NCI-H2171 (cell line): Measurements from ENCODE around the gene KCNMA1.

Experiments
- DNase-seq: peaks from one replicate; lab custom pipeline; 2025; lab: John Stamatoyannopoulos, UW

KCNMA1 gene

DNA sequence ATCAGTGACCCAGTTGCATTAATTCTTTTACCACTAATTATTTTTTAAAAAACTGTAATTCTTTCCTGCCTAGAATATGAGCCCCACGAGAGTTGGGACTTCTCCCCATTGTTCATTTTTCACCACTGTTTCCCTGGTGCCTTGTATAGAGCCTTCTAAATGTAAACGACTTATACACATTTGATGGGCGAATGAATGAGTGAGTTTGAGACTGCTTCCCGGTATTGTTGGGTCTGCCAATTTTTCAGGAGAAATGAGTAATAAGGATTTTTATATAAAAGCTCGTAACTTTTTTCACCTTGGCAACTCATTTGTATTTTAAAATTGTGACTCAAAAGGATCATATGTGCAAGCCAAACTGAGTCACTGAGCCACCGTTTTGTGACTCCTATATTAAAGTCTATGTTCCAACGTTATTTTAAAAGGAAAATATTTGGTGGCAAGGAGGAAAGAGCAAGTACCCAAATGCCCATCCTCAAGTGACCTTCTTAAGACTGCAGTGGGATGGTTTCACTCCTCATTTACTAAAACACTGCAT is 621.3 kb downstream of the KCNMA1 start:
- no peak for DNase-seq

DNA sequence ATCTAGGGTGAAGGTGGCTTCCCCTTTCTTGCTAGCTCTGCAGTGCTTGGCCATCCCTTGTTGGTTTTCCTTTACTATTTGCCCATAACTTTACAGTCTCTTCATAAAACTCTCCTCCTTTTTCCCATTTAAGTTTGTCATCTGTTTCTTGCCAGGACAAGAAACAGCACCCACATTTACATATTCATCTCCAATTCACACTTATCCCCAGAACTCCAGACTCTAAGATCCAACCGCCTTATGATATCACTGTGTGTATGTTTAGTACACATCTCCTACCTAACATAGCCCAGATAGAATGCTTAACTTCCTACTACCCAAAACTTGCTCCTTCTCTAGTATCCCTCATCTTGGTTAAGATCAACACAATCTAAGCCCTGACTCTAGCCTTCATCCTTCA is 622.2 kb downstream of the KCNMA1 start:
- DNase-seq, result no peak

DNA sequence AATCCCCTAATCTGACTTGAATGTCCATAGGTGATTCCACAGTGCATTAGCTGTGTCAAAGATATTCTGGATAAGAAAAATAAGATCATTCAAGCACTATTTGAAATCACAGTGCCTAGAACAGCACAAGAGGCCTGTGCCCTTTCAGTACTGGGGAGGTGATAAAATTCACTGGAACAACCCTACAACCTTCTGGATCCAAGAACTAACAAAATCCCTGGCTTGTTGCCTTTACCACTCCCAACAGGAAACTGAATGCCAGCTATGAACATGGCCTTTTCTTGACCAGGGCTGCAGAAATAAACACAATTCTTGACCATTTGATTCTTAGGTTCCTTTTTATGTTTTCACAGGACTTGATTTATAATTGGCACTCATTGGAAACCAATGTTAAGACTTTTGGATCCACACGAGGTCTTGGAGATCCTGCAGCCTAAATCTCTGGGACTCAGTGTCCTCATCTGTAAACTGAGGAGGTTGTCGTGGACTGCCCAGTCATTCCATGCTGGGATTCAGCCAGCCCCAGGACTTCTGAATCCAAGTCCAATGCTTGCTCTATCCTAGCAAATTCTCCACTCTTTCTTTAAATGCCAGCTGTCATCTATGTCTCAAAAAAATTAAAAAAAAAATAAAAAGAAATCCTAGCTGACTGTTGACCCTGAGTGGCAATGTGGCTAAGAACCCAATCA is 624.7 kb downstream of the KCNMA1 start:
- no peak for DNase-seq

DNA sequence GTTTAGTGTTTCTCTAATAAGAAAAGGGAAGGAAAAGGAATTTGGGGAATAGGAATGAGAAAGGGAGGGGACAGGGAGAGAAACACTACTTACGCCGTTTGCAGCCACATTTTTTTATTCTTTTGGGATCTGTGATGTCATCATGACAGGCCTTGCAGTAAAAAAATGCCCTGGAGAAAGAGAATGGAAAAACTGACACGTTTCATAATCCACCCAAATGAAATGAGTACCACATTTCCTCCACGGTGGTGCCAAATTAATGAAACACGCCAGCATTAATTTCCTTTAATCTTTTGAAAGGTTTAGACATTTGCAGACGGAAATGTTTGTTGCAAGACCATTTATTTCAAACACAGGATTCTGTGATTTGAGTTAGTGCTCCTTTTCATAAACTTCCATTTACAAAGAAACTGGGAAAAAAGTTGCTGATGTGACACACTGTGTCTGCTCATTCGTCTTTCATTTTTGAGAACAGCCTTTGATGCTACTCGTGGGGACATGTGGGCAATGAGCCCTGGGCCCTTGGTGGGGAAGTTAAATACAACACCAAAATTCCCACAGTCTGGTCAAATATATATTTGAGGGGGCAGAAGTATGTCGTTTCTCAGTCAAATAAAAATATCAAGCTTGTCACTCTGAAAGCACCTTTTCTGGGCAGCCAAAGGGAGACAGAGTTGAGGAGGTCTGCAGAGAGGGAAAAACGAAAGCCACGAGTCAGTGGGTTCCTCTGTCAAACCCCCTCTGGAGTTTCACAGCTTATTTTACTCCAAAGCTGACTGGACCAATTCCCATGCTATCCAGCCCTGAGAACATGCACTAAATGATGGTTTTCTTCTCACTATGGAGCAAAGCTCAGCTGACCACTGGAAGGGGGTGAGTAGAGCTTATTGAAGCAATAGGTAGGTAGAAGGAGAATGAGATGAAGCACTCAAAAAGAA is 625.5 kb downstream of the KCNMA1 start:
- no peak for DNase-seq

DNA sequence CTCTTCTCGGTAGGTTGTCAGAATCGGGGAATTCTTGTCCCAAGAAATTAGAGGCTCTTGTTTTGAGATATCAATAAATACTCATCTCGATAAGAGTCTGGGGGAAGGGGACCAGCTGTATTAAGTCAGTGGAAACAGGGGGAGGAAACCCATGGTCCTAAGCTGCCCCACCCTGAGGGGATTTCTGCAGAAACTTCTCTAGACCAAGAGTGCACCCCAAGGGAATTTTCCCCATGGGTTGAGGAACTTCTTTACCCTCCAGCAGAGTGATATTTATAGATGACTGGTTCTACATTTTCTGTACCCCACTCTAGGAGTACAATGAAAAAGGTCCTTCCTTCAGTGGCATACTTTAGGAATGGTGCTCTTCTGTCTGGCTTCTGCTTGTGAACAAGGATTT is 627.2 kb downstream of the KCNMA1 start:
- DNase-seq, result no peak

DNA sequence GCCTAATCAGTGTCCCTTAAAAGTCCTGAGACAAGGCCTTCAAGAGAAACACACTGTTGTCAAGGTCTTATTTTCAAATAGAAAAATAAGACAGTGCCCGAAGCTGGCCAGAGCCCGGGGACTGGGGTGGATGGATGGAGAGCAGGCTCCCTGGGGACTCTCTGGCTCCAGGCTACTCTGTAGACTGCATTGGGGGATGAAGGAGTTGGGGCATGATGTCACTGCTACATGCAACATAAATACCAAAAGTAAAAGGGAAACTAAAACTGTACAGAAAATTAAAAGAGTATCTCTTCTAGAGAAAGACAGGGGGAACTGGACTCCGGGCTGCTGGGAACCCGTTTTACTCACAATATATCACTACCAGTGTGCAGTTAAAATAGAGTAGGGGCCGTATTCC is 629.8 kb downstream of the KCNMA1 start:
- no peak for DNase-seq

DNA sequence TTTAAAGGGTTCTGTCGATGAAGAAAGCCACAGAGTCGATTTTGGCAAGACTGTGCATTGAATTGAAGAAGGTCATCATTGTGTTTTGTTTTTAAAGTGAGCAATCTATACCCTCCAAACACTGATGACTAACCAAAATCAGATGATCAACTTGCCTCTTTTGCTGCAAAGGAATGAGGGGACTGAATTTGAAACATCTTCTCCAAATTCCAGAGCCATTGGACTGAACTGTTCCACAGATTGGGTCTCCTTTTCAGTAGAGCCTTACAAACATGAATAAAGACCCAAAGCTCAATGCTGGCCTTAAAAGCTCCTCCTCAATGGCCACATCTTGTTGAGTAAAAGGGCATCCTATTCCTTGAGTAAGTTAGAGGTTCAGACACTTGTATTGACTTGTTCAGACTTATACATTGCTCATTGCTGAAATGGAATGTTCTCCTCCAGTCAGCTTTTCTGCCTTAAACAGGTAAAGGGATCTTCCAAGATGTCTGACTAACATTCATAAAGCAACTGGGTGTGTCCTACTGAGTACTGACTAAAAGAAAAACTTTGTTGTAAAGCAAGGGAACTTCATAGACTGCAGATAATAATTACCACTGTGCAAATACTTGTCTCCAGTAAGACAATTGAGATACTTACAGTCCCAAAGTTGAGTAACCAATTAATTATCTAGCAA is 630.6 kb downstream of the KCNMA1 start:
- DNase-seq, result no peak

DNA sequence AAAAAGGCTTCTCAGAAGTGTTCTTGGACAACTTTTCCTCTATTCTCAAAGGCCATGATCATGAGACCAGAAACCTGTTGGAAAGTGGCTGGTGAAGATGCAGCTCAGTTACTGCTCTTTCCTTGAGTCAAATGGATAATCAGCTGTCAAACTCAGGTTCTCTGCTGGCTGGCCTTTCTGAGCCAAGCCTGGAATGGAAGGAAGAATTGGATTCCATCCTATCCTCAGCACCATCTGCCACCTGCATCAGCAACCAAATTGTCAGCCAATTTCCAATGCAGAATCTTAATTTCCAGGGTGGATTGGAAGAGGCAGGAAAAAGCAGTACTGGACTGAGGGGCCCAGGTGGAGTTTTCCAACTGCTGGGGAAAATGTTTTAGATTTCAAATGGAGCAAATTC is 631.7 kb downstream of the KCNMA1 start:
- DNase-seq, result no peak

DNA sequence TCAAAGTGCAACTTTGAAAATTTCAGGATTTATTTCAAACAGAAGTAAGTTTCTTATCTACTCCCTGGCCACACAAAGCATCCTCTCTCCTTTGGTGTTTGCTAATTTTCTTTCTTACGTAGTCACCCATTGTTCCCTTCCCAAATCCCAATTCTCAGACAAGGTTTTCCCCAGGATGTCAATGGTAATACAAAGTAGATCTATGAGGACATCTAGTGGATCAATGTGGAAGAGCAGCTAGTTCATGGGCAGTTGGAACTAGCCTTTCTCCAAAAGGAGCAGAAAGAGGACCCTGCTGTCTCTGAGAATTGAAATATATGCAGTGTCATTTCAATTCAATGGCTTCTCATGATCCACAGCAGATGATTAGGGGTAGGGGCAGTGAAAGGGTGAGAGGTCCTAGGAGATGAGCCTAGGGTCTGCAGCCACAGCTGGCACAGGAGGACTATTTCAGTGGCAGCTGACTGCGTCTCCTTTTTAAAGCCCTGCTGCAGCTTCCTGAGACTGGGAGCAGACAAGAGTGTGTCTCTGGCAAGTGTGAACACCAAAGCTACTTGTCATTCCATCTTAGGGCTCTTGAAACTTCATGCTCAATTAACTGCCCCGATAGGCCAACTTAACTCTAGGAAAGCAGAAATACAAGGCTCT is 632.6 kb downstream of the KCNMA1 start:
- DNase-seq, result peak; percentile 25

DNA sequence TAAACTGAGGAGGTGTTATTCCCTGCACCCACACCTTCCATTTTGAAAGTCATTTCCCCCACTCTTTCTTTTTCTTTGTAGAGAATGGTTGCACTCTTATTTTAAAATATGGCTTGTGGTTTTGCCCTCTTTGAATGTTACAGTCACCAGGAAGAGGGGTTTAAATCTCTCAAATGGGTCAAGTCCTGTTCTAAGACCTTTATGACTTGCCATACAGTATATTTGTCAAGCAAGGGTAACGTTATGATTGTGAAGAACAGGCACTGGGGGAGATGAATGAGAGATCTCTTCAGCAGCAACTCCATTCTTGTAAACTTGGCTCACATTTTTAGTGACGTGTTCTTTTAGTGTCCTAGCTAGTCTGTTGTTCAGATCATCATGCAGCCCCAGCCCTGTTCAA is 634.7 kb downstream of the KCNMA1 start:
- DNase-seq, result no peak

DNA sequence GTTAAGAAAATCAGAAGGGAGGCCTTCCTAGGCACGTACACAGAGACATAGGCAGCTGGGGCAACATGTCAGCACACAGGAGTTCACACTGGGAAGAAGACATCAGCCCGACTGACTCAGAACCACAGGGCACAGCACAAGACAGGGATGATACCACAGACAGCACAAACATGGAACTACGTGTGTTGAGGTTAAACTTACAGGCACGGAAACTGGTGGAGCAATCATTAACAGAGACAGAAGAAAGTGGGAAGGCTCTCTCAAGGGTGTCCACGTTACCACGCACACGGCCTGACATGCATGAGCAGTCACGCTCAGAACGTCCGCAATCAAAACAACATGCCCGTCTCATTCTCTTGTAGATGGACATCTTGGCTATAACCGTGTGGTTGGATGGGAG is 636.4 kb downstream of the KCNMA1 start:
- no peak for DNase-seq

DNA sequence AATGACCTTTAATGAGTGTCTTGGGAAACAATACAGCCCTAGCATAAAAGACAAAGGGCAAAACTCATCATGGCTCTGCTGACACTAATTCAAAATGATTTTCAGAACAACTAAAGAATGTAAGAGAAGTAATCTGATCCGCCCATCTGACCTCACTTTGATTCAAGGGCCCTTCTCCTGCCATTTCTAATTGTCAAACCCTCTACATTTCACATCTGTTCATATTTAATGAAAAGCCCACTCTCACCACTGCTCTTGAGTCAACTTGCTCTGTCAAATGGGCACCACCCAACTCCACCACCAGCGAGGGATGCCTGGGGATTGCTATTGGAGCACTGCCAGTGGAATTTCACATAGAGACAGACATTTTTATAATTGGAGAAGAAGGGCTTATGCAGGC is 639.2 kb downstream of the KCNMA1 start:
- peak; percentile 15 for DNase-seq

DNA sequence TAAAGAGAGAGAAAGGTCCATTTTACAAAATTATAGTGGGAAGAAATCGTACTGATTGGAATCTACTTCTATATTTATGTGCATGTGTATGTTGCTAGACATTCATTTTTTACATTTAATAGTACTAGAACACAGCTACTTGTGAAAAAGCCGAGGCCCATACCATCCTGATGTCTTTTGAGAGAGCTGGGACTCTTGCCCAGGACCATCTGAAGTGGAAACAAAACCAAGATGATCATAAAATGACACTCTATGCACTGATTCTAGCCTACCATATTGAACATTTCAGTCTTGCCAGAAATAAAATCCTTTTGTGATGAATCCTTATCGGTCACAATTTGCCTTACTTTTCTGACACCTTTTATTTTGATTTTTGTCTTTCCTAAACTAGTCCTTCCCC is 640.0 kb downstream of the KCNMA1 start:
- no peak for DNase-seq

DNA sequence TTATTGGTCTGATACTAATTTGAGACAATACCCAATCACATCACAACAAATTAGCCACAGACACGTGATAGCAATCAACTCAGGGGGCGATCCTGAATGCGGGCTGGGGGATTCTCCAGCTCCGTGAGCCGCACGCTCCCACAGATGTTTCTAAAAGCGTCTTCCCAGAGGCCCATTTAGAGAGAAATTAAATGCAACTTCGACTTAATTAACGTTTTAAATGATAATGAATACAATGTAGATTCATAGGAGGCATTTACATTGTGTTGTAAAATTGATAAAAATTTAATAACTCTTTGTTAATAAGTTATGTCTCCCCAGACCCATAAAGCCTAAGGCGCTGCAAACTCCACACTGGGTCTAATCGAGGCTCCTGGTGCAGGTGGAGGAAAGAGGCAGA is 642.6 kb downstream of the KCNMA1 start:
- DNase-seq, result no peak

DNA sequence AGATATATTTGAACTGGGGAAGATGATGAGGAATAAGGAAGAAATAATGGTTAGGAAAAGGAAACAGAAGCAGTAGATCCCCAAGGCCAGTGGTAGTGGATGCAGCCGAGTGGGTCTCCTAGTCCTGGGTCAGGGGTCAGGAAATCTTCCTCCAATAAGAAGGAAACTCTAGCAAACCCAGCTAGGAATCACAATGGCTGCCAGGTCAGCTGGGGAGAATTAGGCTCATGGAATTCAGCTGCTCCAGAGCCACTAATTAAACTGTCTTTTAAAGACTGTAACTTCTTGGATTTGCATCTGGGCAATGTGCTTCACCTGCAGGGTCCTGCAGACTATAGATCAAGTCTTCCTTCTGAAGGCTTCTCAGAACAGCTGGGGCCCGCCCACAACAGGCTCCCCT is 644.4 kb downstream of the KCNMA1 start:
- no peak for DNase-seq

DNA sequence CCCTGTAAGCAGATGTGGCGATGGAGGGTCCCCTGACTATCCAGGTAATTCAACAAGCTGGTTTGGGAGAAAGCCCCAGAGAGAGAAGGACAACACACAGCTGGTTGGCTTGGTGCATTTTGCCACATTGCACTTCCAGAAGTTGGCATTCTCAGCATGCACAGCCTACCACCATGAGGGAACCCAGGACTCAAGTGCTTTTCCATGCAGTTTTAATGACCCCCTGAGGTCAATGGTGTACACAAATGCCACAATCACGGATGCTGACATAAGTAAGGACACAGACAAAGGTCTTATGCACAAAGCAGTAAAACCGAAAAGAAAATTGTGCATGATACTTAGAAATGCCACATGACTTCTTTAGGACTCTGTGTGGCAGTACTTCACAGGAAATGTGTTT is 645.1 kb downstream of the KCNMA1 start:
- DNase-seq, result no peak

DNA sequence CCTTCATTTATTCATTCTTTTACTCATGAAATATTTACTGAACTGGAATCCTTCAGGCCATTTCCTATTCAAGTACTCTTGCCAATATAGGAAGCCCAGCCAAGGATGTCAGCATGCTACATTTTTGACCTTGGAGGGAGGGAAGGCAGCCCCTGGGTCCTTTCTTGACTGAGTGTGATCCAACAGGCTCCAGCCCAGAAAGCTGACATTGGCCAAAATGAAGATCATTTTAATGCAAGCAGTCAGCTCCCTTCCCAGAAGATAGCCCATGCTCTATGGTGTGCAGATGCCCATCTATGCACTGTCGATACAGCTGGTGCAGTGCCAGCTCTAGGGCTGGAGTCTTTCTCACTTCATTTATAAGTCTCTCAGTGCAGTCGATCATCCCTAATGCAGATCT is 646.0 kb downstream of the KCNMA1 start:
- no peak for DNase-seq

DNA sequence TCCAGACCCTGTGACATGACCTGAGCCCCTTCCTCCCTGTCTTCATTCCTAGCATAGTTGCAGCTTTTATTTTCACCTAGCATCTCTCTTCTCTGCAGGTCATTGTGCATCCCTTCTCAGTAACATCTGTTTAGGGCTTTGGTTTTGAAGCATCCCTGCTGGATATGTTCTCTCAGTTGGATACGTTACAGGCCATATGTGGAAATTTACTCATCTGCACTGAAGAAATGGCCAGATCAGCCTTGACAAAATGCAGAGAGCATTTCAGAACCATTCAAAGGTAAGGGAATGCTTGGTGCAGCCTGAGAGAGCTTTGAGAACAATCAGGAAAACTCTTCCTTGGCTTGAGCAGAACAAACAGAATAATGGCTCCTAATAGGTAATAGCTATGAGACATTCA is 647.0 kb downstream of the KCNMA1 start:
- no peak for DNase-seq

DNA sequence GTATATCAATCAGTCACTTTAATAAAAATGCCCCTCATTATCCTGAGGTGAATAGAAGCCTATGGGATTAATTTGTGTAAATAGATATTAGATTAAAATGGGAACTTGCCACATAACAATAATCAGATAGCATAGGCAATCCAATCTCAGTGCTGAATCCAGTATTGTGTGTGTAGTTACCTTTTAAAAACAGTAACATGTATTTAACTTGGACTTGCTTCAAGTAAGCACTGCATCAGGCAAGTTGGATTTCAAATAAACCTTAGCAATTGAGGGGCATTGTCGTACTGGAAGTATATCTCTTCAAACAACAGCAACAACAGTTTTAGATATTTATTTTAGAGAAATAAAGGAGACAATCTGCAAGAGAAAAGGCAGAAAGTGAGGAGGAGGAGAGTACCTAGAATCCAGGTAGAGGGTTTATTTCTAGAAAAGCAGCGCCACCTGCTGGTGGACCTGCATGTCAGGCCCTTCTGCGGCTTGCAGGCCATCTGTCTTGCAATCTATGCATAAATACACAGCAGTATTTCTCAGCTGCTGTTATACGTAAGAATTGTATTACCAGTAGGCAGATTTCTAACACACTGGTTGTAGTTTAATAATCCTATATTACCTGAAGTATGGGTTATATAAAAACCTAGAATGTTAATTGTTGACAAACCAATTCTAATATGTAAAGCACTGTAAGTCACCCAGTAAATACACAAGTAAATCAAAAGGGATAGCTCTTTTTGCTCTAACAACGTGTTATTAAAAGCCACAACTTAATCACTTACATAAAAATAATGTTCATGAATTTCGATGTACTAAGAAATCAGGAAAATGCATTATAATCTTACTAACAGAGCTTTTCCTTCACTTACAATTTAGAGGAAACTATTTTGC is 652.8 kb downstream of the KCNMA1 start:
- peak; percentile 71 for DNase-seq

DNA sequence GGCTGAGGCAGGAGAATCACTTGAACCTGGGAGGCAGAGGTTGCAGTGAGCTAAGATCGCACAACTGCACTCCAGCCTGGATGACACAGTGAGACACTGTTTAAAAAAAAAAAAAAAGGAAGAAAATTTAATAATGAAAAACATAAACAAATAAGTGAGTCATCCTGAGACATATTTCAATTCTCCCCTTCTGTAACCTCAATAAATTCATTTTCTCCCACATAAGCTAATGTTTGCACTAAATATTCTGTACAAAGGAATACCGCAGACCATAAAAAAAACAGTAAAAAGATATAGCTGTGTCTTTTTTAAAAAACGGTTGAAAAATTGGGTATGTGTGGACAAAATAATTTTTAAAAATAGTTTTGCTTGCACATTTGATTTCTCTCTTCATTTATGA is 654.0 kb downstream of the KCNMA1 start:
- no peak for DNase-seq

DNA sequence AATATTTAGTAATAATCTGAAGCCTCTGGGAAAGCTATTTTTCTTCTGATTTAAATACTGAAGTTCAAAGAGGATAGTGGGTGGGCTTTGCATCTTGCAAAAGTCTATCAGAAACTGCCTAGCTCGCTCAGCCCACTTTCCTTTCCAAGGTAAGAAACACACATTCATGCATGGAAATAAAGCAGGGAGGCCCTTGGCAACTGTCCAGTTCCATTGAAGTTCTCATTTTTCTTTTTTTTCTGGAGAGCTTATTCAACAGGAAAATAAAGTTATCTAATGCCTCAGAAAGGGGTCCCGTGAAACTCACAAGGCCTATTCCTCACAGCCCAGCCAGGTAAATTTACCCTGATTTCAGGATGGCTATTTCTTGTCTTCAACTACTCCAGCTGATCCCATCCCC is 654.9 kb downstream of the KCNMA1 start:
- no peak for DNase-seq
